Spleen (tissue), 11 donors: ENCODE measurements around the gene LAMA5. TPM values are rescaled to one million over a fixed set of nuclear protein-coding genes. Genes with fewer than 3 reads are reported as not detected.

ENCODE experiments used
- DNase-seq: peaks from one replicate; pipeline ENCODE4 v3.0.0-alpha.2; 2020
- H3K27ac ChIP-seq, 8 donors: fragments of 200-600 bp; sonication (generic) in 7 of 8; 1 replicate in 4 of 8; 2 replicates in 4 of 8; pipeline versions ENCODE4 v1.5.0 to v1.8.0; 2016 to 2021; ENCODE audit warnings: inconsistent platforms in 4 of 8, mild to moderate bottlenecking in 4 of 8, moderate library complexity in 1 of 8
- H3K27me3 ChIP-seq, 7 donors: fragments of 200-600 bp; sonication (generic) in 6 of 7; replicated peaks in 1 of 7; 1 replicate in 4 of 7; 2 replicates in 3 of 7; pipeline versions ENCODE4 v1.5.0 to v1.8.0; 2016 to 2021; ENCODE audit warnings: inconsistent platforms in 3 of 7, mild to moderate bottlenecking in 1 of 7
- H3K36me3 ChIP-seq, 6 donors: fragments of 200-600 bp; sonication (generic) in 5 of 6; 1 replicate in 4 of 6; 2 replicates in 2 of 6; pipeline versions ENCODE4 v1.5.0 to v1.8.0; 2016 to 2021; ENCODE audit warnings: inconsistent platforms in 2 of 6
- H3K4me1 ChIP-seq, 6 donors: fragments of 200-600 bp; sonication (generic) in 5 of 6; 1 replicate in 3 of 6; 2 replicates in 3 of 6; pipeline versions ENCODE4 v1.5.0 to v1.8.0; 2016 to 2021; ENCODE audit warnings: inconsistent platforms in 3 of 6
- H3K4me3 ChIP-seq, 8 donors: fragments of 200-600 bp; sonication (generic) in 7 of 8; 1 replicate in 4 of 8; 2 replicates in 4 of 8; pipeline versions ENCODE4 v1.5.0 to v1.8.0; 2016 to 2021; ENCODE audit warnings: inconsistent platforms in 4 of 8, mild to moderate bottlenecking in 4 of 8, moderate library complexity in 2 of 8
- H3K9me3 ChIP-seq, 8 donors: fragments of 200-600 bp; sonication (generic) in 7 of 8; 1 replicate in 4 of 8; 2 replicates in 4 of 8; pipeline versions ENCODE4 v1.5.0 to v1.8.0; 2016 to 2021; ENCODE audit warnings: inconsistent platforms in 4 of 8
- CTCF ChIP-seq, 11 experiments: fragments of 200-600 bp in 7 of 11; fragments of 450-650 bp in 4 of 11; sonication (generic) in 4 of 11; IDR thresholded peaks in 8 of 11; conservative IDR thresholded peaks in 3 of 11; 1 replicate in 7 of 11; 2 replicates in 4 of 11; pipeline versions ENCODE4 v1.4.0 to v1.8.0; 2016 to 2021; ENCODE audit warnings: antibody characterized with exemption in 11 of 11, inconsistent platforms in 4 of 11, mild to moderate bottlenecking in 1 of 11
- POLR2A ChIP-seq, 3 donors: fragments of 450-650 bp; IDR thresholded peaks; one replicate each; pipeline ENCODE4 v1.5.1; 2017; ENCODE audit warnings: antibody characterized with exemption in 3 of 3, mild to moderate bottlenecking in 1 of 3
- POLR2AphosphoS5 ChIP-seq, 3 donors: sonication (generic); formaldehyde crosslinking; IDR thresholded peaks; one replicate each; pipeline ENCODE4 v1.5.1; 2017; ENCODE audit warnings: antibody characterized with exemption in 3 of 3
- WGBS, 5 donors: extraction: QIAGEN DNeasy Blood & Tissue Kit in 3 of 5; methylation state at CpG; one replicate each; pipeline versions ENCODE4 v1.1.5 to v1.1.7; 2013 to 2018; 5-methylcytosine and 5-hydroxymethylcytosine counted together
- intact Hi-C: fragments of 100-400 bp; cut with DNase I; formaldehyde crosslinking; loops from one replicate; pipeline ENCODE4 v1.15.0; 2023; ENCODE audit warnings: low total_unique reads
- polyA plus RNA-seq, 3 donors: library from polyadenylated mRNA; stranded (reverse); fragments of 200-250 nt; gene quantifications; one replicate each; pipeline ENCODE4 v1.2.1, GENCODE V29; 2013
- total RNA-seq, 7 donors: library from RNA; depleted of rRNA in 3 of 7; stranded (reverse); fragments of >200 nt in 3 of 7; fragmentation: NEBNext Ultra II Directional in 4 of 7; extraction: Animal tissue kit (Norgen Biotek cat#: 25700) in 4 of 7; gene quantifications; one replicate each; pipeline versions ENCODE4 v1.1.0 to v1.2.1, GENCODE V29; 2016 to 2021
- donor health status: healthy with polysubstance abuse.
- donor health status: DM: no; HTN: no; CAD: no; lungs with moderate emphysema.
- donor health status: DM: no; HTN: no; CAD: no.
- donor health status: Bipolar disorder and iron deficiency.
- donor health status: healthy.
- donor health status: DM: no; HTN: no; CAD: no.
- donor health status: DM: yes; HTN: yes; CAD: no.

Gene LAMA5
- total and polyA plus RNA-seq, 10 donors = 46.5 to 266 (median 115) TPM

GRCh38 chr20:62335532-62335931 is 31.6 kb downstream of the LAMA5 start:
- no peaks in the 10 kb centered on the region for H3K9me3 ChIP-seq
- H3K27me3 ChIP-seq = no peaks in the 10 kb centered on the region
- peak overlapping the region in 1 of 8 donors; percentile 82 for H3K27ac ChIP-seq
- intact Hi-C loops = no loop called here
- no peak overlapping the region for H3K4me3 ChIP-seq
- peaks cover 0 to 80% (median 33%) of the 10 kb centered on the region in 6 donors for H3K36me3 ChIP-seq
- no peak for TF ChIP-seq POLR2AphosphoS5 (IDR thresholded peaks at IDR 0.05)
- no peak for TF ChIP-seq POLR2A (IDR thresholded peaks at IDR 0.05)
- no peak for TF ChIP-seq CTCF (IDR thresholded peaks at IDR 0.05 in 8 of 11, conservative IDR thresholded peaks at IDR 0.05 in 3 of 11)
- H3K4me1 ChIP-seq = peaks cover 6 to 51% (median 39%) of the 10 kb centered on the region in 6 donors
- DNase-seq = no peak
- WGBS, 5 donors = 86 to 96% (median 91%) methylated on average over 6 of the region's 6 CpGs

- H3K36me3 ChIP-seq = peaks cover 0 to 83% (median 38%) of the 10 kb centered on the region in 6 donors
- TF ChIP-seq CTCF (IDR thresholded peaks at IDR 0.05 in 8 of 11, conservative IDR thresholded peaks at IDR 0.05 in 3 of 11) = no peak
- peak overlapping the region in 1 of 8 donors; percentile 24 for H3K27ac ChIP-seq
- H3K4me3 ChIP-seq = no peak overlapping the region
- 87 to 98% (median 94%) methylated on average over 6 to 13 of the region's 13 CpGs for WGBS, 5 donors
- no peaks in the 10 kb centered on the region for H3K9me3 ChIP-seq
- no peaks in the 10 kb centered on the region for H3K27me3 ChIP-seq
- H3K4me1 ChIP-seq = peaks cover 6 to 44% (median 35%) of the 10 kb centered on the region in 6 donors
- intact Hi-C loops = no loop called here
- DNase-seq = no peak
These were observed 32.2 kb downstream of the LAMA5 start for GRCh38 chr20:62334881-62335280.

DNA sequence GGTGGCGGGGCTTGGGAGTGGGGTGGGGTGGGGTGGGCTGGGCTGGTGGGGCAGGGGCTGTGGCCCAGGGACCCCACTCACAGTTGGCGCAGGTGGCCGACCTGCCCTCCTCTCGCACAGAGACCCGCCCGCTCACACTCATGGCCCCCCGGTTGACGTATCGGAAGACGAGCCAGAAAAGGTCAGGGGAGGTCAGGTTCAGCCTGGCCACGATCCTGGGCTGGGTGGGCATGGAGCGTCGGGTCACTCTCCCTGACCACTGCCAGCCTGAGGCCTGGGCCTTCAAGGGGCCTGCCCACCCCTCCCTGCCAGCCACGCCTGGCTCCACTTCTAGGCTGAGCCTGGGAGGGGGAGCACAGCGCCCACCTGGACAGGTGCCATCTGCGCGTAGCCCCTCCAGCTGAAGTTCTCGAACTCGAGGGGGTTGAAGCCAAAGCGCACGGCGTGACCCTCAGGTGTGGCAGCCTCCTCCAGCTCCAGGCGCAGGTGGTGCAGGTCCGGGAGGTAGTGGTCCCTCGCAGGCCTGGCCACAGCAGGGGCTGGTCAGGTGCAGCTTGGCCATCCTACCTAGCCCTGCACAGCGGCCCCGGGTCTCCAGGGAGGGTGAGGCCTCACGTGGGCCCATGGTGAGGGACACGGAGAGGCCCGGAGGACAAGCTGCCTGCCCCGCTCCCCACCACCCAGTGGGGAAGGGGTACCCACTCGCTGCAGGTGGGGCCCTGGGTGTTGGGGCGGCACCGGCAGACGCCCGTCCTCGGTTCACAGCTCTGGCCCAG is 33.1 kb downstream of the LAMA5 start:
- no peak for TF ChIP-seq CTCF (IDR thresholded peaks at IDR 0.05 in 8 of 11, conservative IDR thresholded peaks at IDR 0.05 in 3 of 11)
- TF ChIP-seq POLR2AphosphoS5 (IDR thresholded peaks at IDR 0.05) = peak in 2 of 3 donors; percentile 23 to 39
- no peak for TF ChIP-seq POLR2A (IDR thresholded peaks at IDR 0.05)
- Histone ChIP-seq H3K27ac (no peak overlapping the region), H3K9me3 (no peaks in the 10 kb centered on the region), H3K4me3 (no peak overlapping the region), H3K36me3 (peaks cover 0 to 92% (median 46%) of the 10 kb centered on the region in 6 donors), H3K27me3 (no peaks in the 10 kb centered on the region), H3K4me1 (peaks cover 6 to 36% (median 28%) of the 10 kb centered on the region in 6 donors)
- no peak for DNase-seq
- intact Hi-C loops = no loop called here
- 82 to 89% (median 87%) methylated on average over 14 to 37 of the region's 37 CpGs for WGBS, 5 donors

GRCh38 chr20:62332989-62333819 is 33.9 kb downstream of the LAMA5 start:
- H3K36me3 ChIP-seq = peaks cover 0 to 94% (median 53%) of the 10 kb centered on the region in 6 donors
- H3K4me3 ChIP-seq = no peak overlapping the region
- H3K27ac ChIP-seq = no peak overlapping the region
- intact Hi-C loops = no loop called here
- DNase-seq = no peak
- TF ChIP-seq POLR2A (IDR thresholded peaks at IDR 0.05) (no peak), POLR2AphosphoS5 (IDR thresholded peaks at IDR 0.05) (peak in 1 of 3 donors; percentile 17)
- 88 to 99% (median 92%) methylated on average over 15 to 34 of the region's 34 CpGs for WGBS, 5 donors
- H3K4me1 ChIP-seq = peaks cover 1 to 28% (median 20%) of the 10 kb centered on the region in 6 donors
- H3K9me3 ChIP-seq = no peaks in the 10 kb centered on the region
- H3K27me3 ChIP-seq = no peaks in the 10 kb centered on the region
